ENCODE measurements around the gene LAMB1. TPM values are rescaled to one million over a fixed set of nuclear protein-coding genes. Genes with fewer than 3 reads are reported as not detected.
"Not testable (repeated sequence)": the region's sequence is repeated elsewhere in the genome, so short reads cannot be mapped to it uniquely, and the experiment has no call there.

Gene LAMB1
- polyA plus RNA-seq, 6 donors from 2014 or later = 0.82 to 1.1 TPM; not detected in 4

GRCh38 chr7:107891636-107892366 is 111.2 kb downstream of the LAMB1 start:
- Mint-ChIP-seq H3K27me3 (no peaks in the 10 kb centered on the region), H3K4me3 (peak overlapping the region; percentile 93 to 100 (median 98)), H3K27ac (peak overlapping the region; percentile 98 to 100 (median 99)), H3K36me3 (peaks cover 0 to 15% of the 10 kb centered on the region in 2 donors), H3K4me1 (peaks cover 34 to 50% (median 50%) of the 10 kb centered on the region in 3 donors), H3K9me3 (no peaks in the 10 kb centered on the region)
- DNase-seq (no peak), ATAC-seq (ENCODE audit: low read depth in 2 of 2) (peak; percentile 24 to 31)

GRCh38 chr7:107890962-107891635 is 111.9 kb downstream of the LAMB1 start, which contains the start of gene DLD:
TSS of gene DLD (plus strand) at chr7:107891183. CDS start at chr7:107891251, 68 bp downstream.
- peaks cover 0 to 4% (median 0%) of the 10 kb centered on the region in 3 donors for H3K27me3 Mint-ChIP-seq
- H3K4me3 Mint-ChIP-seq = peak within 1 kb of the TSS; percentile 93 to 100 (median 98)
- no peaks in the 10 kb centered on the region for H3K9me3 Mint-ChIP-seq
- H3K4me1 Mint-ChIP-seq = peaks cover 31 to 46% (median 43%) of the 10 kb centered on the region in 3 donors
- ATAC-seq (ENCODE audit: low read depth in 2 of 2) (peak; percentile 96), DNase-seq (peak; percentile 92)
- H3K36me3 Mint-ChIP-seq = peaks cover 0 to 13% of the 10 kb centered on the region in 2 donors
- H3K27ac Mint-ChIP-seq = peak within 1 kb of the TSS; percentile 98 to 100 (median 99)

- DNase-seq (no peak), ATAC-seq (ENCODE audit: low read depth in 2 of 2) (no peak)
- Mint-ChIP-seq H3K36me3 (peaks cover 0 to 7% of the 10 kb centered on the region in 2 donors), H3K4me1 (peaks cover 26 to 41% (median 37%) of the 10 kb centered on the region in 3 donors), H3K4me3 (peak overlapping the region; percentile 93 to 100 (median 98)), H3K27ac (peak overlapping the region; percentile 98 to 100 (median 99)), H3K9me3 (no peaks in the 10 kb centered on the region), H3K27me3 (peaks cover 2 to 4% (median 4%) of the 10 kb centered on the region in 3 donors)
Observed at GRCh38 chr7:107890493-107890961, 112.4 kb downstream of the LAMB1 start.

- Mint-ChIP-seq H3K27ac (peak overlapping the region in 4 of 6 donors; percentile 98 to 100 (median 99)), H3K9me3 (no peaks in the 10 kb centered on the region), H3K4me1 (peaks cover 21 to 37% (median 32%) of the 10 kb centered on the region in 3 donors), H3K36me3 (peaks cover 0 to 7% of the 10 kb centered on the region in 2 donors), H3K27me3 (peaks cover 4 to 9% (median 7%) of the 10 kb centered on the region in 3 donors), H3K4me3 (peak overlapping the region in 7 of 8 donors; percentile 12 to 100 (median 98))
- ATAC-seq (ENCODE audit: low read depth in 2 of 2) (no peak), DNase-seq (no peak)
Observed at GRCh38 chr7:107889992-107890391, 113.0 kb downstream of the LAMB1 start.

GRCh38 chr7:107887827-107888226 is 115.1 kb downstream of the LAMB1 start:
- not testable (repeated sequence) for H3K4me3 Mint-ChIP-seq; H3K36me3 Mint-ChIP-seq; H3K9me3 Mint-ChIP-seq; H3K27ac Mint-ChIP-seq; ATAC-seq (ENCODE audit: low read depth in 2 of 2); DNase-seq
- peaks cover 16 to 20% (median 20%) of the 10 kb centered on the region in 3 donors for H3K27me3 Mint-ChIP-seq
- peaks cover 14 to 20% (median 14%) of the 10 kb centered on the region in 3 donors for H3K4me1 Mint-ChIP-seq

GRCh38 chr7:107884066-107884818 is 118.7 kb downstream of the LAMB1 start:
- no peak for ATAC-seq (ENCODE audit: low read depth in 2 of 2)
- DNase-seq = no peak
- no peaks in the 10 kb centered on the region for H3K36me3 Mint-ChIP-seq
- H3K9me3 Mint-ChIP-seq = no peaks in the 10 kb centered on the region
- no peaks in the 10 kb centered on the region for H3K4me1 Mint-ChIP-seq
- peaks cover 31 to 35% (median 34%) of the 10 kb centered on the region in 3 donors for H3K27me3 Mint-ChIP-seq
- no peak overlapping the region for H3K4me3 Mint-ChIP-seq
- no peak overlapping the region for H3K27ac Mint-ChIP-seq

GRCh38 chr7:107882766-107883165 is 120.2 kb downstream of the LAMB1 start:
- Mint-ChIP-seq H3K27ac (peak overlapping the region in 1 of 6 donors; percentile 30), H3K4me3 (no peak overlapping the region), H3K4me1 (no peaks in the 10 kb centered on the region), H3K9me3 (no peaks in the 10 kb centered on the region), H3K27me3 (peaks cover 32 to 35% (median 34%) of the 10 kb centered on the region in 3 donors), H3K36me3 (no peaks in the 10 kb centered on the region)
- ATAC-seq (ENCODE audit: low read depth in 2 of 2) = no peak
- DNase-seq = no peak

GRCh38 chr7:107879400-107880035 is 123.4 kb downstream of the LAMB1 start:
- DNase-seq (peak; percentile 19), ATAC-seq (ENCODE audit: low read depth in 2 of 2) (peak; percentile 62 to 75)
- no peaks in the 10 kb centered on the region for H3K36me3 Mint-ChIP-seq
- H3K27ac Mint-ChIP-seq = no peak overlapping the region
- no peaks in the 10 kb centered on the region for H3K9me3 Mint-ChIP-seq
- peaks cover 21 to 30% (median 24%) of the 10 kb centered on the region in 3 donors for H3K27me3 Mint-ChIP-seq
- H3K4me3 Mint-ChIP-seq = no peak overlapping the region
- no peaks in the 10 kb centered on the region for H3K4me1 Mint-ChIP-seq

- no peaks in the 10 kb centered on the region for H3K4me1 Mint-ChIP-seq
- H3K27ac Mint-ChIP-seq = peak overlapping the region in 1 of 6 donors; percentile 17
- DNase-seq (no peak), ATAC-seq (ENCODE audit: low read depth in 2 of 2) (no peak)
- no peak overlapping the region for H3K4me3 Mint-ChIP-seq
- no peaks in the 10 kb centered on the region for H3K9me3 Mint-ChIP-seq
- H3K27me3 Mint-ChIP-seq = peaks cover 14 to 21% (median 15%) of the 10 kb centered on the region in 3 donors
- no peaks in the 10 kb centered on the region for H3K36me3 Mint-ChIP-seq
Observed at GRCh38 chr7:107878636-107879035, 124.3 kb downstream of the LAMB1 start.

GRCh38 chr7:107877731-107878382 is 125.1 kb downstream of the LAMB1 start:
- no peak overlapping the region for H3K4me3 Mint-ChIP-seq
- H3K9me3 Mint-ChIP-seq = no peaks in the 10 kb centered on the region
- DNase-seq = no peak
- no peak for ATAC-seq (ENCODE audit: low read depth in 2 of 2)
- no peaks in the 10 kb centered on the region for H3K36me3 Mint-ChIP-seq
- H3K27me3 Mint-ChIP-seq = peaks cover 14 to 21% (median 15%) of the 10 kb centered on the region in 3 donors
- peak overlapping the region in 1 of 6 donors; percentile 18 for H3K27ac Mint-ChIP-seq
- no peaks in the 10 kb centered on the region for H3K4me1 Mint-ChIP-seq

- no peak for ATAC-seq (ENCODE audit: low read depth in 2 of 2)
- Mint-ChIP-seq H3K4me3 (no peak overlapping the region), H3K9me3 (no peaks in the 10 kb centered on the region), H3K27ac (no peak overlapping the region), H3K27me3 (peaks cover 6 to 12% (median 11%) of the 10 kb centered on the region in 3 donors), H3K4me1 (no peaks in the 10 kb centered on the region), H3K36me3 (no peaks in the 10 kb centered on the region)
- no peak for DNase-seq
Observed at GRCh38 chr7:107876916-107877315, 126.0 kb downstream of the LAMB1 start.
